Cortex of kidney (tissue), 1 donor: ENCODE data around the gene NUMBL.
"Not testable (repeated sequence)": the region's sequence is repeated elsewhere in the genome, so short reads cannot be mapped to it uniquely, and the experiment has no call there.

Experiments used
- DNase-seq: peaks from one replicate; lab custom pipeline; 2025; lab: John Stamatoyannopoulos, UW

Gene NUMBL

GRCh38 chr19:40662925-40663694, 27.3 kb downstream of the NUMBL start:
- DNase-seq, result no peak

- DNase-seq, result no peak
Measured at GRCh38 chr19:40661616-40662015, 28.8 kb downstream of the NUMBL start.

DNA sequence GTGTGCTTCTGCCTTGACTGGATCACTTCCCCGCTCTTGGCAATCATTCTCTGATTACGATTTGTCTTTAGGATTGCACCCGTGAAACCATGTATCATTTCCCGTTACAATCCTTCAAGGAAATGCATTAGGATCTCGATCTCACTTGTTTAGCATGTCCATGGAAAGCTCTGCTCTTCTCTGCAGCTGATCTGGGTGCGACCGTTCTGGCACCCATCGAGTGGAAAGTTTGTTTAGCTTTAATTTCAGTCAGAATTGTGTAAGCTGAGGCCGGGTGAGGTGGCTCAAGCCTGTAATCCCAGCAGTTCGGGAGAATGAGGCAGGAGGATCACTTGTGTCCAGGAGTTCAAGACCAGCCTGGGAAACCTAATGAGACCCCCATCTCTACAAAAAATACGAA, 30.9 kb downstream of the NUMBL start:
- DNase-seq, result no peak

- DNase-seq, result no peak
Measured at GRCh38 chr19:40659116-40659515, 31.3 kb downstream of the NUMBL start.

GRCh38 chr19:40658031-40658430, 32.4 kb downstream of the NUMBL start:
- no peak for DNase-seq

GRCh38 chr19:40655684-40656083, 34.8 kb downstream of the NUMBL start:
- DNase-seq, result not testable (repeated sequence)

DNA sequence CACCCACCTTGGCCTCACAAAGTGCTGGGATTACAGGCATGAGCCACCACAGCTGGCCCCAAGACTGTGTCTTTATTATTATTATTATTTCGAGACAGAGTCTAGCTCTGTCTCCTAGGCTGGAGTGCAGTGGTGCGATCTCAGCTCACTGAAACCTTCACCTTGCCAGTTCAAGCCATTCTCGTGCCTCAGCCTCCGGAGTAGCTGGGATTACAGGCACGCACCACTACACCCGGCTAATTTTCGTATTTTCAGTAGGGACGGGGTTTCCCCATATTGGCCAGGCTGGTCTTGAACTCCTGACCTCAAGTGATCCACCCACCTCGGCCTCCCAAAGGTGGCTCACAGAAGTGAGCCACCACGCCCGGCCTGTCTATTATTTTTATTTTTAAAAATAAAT, 38.1 kb downstream of the NUMBL start:
- not testable (repeated sequence) for DNase-seq

DNA sequence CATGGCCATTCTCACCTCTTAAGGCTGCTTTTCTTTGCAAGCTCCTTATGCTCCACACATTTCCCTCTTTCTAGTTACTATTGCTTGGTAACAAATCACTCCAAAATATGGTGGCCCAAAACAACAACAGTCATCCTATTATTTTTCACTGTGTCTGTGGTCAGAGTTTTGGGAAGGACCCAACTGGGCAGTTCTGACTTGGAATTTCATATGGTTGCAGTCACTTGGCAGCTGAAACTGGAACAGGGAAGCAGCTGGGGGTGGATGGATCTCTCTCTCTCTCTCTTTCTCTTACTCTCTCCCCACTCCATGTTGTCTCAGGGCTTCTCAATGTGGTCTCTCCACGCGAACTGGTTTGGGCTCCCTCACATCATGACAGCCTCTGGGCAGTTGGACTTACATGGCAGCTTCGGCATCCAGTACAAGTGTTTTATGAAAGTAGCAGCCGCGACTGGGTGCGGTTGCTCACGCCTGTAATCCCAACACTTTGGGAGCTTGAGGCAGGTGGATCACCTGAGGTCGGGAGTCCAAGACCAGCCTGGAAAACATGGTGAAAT, 39.6 kb downstream of the NUMBL start:
- DNase-seq, result no peak

DNA sequence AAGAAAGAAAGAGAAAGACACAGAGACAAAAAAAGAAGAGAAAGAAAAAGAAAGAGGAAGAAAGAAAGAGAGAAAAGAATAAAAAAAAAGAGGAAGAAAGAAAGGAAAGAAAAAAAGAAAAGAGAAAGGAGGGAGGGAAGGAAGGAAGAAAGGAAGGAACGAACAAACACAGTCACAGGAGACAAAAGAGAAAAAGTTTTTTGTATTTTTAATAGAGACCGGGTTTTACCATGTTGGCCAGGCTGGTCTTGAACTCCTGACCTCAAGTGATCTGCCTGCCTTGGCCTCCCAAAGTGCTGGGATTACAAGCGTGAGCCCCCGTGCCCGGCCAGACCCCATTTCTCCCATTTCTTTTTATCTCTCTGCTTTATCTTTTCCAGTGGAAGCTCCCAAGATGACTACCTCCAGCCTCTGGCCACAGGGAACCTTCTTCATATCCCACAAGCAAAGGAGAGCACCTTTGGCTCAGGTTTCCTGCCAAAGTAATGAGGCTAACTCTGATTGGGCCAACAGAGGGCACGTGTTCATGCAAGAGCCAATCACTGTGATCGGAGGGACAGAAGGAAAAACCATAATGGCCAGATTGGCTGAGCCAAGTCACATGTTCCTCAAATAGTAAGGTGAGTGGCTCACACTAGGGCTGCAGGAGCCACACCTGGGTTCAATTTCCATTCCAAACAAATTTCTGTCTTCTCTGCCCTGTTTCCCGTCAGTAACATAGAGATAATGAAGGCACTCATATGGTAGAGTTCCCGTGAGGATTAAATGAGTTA, 40.4 kb downstream of the NUMBL start:
- DNase-seq, result not testable (repeated sequence)

DNA sequence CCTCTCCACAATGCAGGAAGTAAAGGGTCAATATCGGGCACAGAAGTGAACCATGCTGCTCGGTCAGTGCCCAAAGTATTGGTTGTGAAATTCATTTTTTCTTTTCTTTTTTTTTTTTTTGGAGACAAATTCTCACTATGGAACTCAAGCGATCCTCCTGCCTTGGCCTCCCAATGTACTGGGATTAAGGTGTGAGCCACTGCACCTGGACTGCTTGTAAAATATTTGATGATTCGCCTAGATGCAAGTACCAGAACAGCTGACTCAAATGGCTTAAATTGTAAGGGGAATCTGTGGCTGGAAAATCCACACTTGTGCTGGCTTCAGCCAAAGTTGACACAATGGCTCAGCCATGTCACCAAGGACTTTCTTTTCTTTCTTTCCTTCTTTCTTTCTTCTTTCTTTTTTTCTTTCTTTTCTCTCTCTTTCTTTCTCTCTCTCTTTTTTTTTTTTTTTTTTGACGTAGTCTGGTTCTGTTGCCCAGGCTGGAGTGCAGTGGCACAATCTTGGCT, 43.7 kb downstream of the NUMBL start:
- DNase-seq, result no peak

- DNase-seq, result no peak
Measured at GRCh38 chr19:40642757-40643305, 47.6 kb downstream of the NUMBL start.

DNA sequence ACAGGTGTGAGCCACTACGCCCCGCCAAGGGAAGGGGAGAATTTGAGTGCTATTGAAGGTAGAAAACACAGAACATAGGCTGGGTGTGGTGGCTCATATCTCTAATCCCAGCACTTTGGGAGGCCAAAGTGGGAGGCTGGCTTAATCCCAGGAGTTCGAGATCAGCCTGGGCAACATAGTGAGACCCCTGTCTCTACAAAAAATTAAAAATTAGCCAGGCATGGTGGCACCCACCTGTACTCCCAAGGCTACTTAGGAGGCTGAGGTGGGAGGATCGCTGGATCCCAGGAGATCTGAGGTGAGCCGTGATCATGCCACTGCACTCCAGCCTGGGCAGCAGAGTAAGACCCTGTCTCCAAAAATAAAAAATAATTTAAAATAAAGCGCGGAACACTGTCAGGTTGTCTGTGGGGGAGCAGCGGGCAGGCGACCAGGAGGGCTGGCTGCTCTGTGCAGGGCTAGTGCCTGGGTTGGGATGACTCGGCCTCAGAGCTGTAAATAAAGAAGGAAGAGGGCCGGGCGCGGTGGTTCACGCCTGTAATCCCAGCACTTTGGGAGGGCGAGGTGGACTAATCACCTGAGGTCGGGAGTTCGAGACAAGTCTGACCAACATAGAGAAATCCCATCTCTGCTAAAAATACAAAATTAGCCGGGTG, 48.3 kb downstream of the NUMBL start:
- no peak for DNase-seq

- no peak for DNase-seq
Measured at GRCh38 chr19:40641281-40641680, 49.2 kb downstream of the NUMBL start.

DNA sequence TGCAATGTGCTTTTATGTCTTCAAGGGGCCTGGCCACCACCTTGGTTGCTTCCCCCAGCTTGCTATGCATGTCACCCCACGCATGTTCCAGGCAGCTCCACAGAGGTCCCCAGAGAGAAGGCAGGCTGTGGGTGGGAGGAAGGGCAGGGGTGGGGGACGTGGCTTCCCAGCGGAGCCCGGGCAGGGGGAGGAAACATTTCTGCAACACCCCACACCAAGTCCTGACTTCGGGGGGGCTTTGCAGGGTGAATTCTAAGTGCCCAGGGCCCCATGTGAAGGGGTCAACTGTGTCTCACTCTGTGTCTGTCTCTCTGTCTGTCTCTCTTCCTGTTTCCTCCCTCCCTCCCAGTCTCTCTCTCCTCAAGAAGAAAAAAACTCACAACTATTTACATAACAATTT, 49.7 kb downstream of the NUMBL start:
- DNase-seq, result no peak

GRCh38 chr19:40639638-40639982, 50.8 kb downstream of the NUMBL start:
- no peak for DNase-seq

DNA sequence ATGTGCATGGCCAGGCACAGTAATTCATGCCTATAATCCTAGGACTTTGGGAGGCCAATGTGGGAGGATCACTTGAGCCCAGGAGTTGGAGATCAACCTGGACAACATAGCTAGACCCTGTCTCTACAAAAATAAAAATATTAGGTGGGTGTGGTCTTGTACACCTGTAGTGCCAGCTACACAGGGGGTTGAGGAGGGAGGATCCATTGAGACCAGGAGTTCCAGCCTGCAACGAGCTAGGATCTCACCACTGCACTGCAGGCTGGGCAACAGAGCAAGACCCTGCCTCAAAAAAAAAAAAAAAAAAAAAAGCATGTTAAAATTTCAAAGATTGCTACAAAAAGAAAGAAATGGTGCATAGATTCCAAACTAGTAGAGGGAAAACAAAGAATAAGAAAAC, 52.1 kb downstream of the NUMBL start:
- DNase-seq, result no peak

DNA sequence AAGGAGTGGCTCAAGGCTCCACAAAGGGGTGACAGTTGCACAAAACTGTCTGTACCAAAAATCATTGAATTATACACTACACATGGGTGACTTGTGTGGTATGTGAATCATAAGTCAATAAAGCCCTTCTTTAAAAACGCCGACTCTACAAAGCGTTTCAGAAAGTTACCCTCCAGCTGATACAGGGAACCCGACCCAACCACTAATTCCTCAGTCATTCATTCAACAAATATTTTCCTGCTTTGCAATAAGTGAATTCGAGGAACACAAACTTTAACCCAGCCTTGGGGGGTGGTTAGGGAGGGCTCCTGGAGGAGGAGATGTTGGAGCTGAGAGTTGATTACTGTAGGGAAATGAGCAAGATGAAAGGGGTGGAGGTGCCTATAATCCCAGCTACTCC, 57.2 kb downstream of the NUMBL start:
- no peak for DNase-seq

DNA sequence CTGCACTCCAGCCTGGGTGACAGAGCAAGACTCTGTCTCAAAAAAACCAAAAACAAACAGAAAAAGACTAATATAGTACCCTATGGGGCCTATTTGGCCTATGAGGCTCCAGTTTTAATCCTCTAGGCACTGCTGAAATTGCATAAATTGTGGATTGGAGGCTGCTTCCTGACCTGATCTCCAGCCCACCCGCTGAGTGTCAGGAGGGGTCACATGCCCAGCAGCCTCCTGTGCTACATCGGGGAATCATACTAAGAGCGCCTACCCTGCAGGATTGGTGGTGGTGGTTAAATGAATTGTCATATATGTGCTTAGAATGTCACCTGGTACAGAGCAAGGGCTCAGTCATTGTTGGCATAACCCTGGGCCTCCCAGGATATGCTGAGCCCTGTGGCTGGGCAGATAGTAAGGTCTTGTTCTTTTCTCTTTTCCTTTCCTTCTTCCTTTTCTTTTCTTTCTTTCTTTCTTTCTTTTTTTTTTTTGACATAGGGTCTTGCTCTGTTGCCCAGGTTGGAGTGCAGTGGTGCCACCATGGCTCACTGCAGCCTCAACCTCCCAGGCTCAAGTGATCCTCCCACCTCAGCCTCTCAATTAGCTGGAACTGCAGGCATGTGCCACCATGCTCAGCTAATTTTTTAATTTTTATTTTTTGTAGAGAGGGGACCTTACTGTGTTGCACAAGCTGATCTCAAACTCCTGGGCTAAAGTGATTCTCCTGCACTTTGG, 58.0 kb downstream of the NUMBL start:
- DNase-seq, result no peak

DNA sequence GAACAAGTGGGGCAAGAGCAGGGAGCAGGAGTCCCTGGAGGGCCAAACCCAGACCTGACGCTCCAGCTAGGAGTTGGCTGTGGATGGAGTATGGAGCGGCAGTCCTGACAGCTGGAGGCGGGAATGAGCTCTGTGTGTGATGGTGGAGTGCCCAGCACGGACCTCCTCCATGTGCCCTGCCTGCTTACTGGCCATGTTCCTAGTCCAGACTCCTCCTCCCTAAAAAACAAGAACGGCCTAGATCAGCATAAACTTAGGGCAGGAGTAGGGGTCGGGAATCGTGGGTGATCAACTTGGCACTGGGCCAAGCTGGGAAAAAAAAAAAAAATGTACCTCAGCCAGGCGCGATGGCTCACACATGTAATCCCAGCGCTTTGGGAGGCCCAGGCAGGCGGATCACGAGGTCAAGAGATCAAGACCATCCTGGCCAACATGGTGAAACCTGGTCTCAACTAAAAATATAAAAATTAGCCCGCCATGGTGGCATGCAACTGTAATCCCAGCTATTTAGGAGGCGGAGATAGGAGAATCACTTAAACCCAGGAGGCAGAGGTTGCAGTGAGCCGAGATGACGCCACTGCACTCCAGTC, 59.8 kb downstream of the NUMBL start:
- DNase-seq, result no peak

- DNase-seq, result no peak
Measured at GRCh38 chr19:40629346-40629745, 61.1 kb downstream of the NUMBL start.
